H9 (cell line): ENCODE measurements around the gene MICOS13. TPM values are rescaled to one million over a fixed set of nuclear protein-coding genes. Genes with fewer than 3 reads are reported as not detected.
A peak's percentile ranks its signal among the peaks of the same experiment; 100 is the strongest.

ENCODE experiments used
- DNase-seq: peaks from one replicate; pipeline ENCODE4 v3.0.0-alpha.2; 2017
- H2AFZ ChIP-seq: one replicate; pipeline ENCODE4 v1.6.1; 2013; ENCODE audit warnings: mild to moderate bottlenecking, low read length, control low read depth, moderate library complexity
- H2AK5ac ChIP-seq: 2 replicates; pipeline ENCODE4 v1.6.1; 2013; ENCODE audit warnings: low read length, control low read depth, mixed read lengths; ENCODE audit not compliant: insufficient read length
- H2BK120ac ChIP-seq: one replicate; pipeline ENCODE4 v1.6.1; 2013; ENCODE audit warnings: low read depth, mild to moderate bottlenecking, low read length, control low read depth, inconsistent platforms; ENCODE audit not compliant: poor library complexity, severe bottlenecking
- H2BK12ac ChIP-seq: 2 replicates; pipeline ENCODE4 v1.6.1; 2013; ENCODE audit warnings: low read length, control low read depth, mixed read lengths, low read depth; ENCODE audit not compliant: insufficient read length
- H2BK15ac ChIP-seq: 2 replicates; pipeline ENCODE4 v1.6.1; 2013; ENCODE audit warnings: low read depth, low read length, control low read depth
- H2BK20ac ChIP-seq: one replicate; pipeline ENCODE4 v1.6.1; 2013; ENCODE audit warnings: low read depth, mild to moderate bottlenecking, low read length, control low read depth, inconsistent platforms; ENCODE audit not compliant: poor library complexity, severe bottlenecking
- H2BK5ac ChIP-seq: 2 replicates; pipeline ENCODE4 v1.6.1; 2013; ENCODE audit warnings: low read length, control low read depth, mixed read lengths; ENCODE audit not compliant: insufficient read length
- H3K14ac ChIP-seq: 2 replicates; pipeline ENCODE4 v1.6.1; 2013; ENCODE audit warnings: low read length, control low read depth; ENCODE audit not compliant: insufficient read depth
- H3K18ac ChIP-seq: 2 replicates; pipeline ENCODE4 v1.6.1; 2013; ENCODE audit warnings: low read depth, mild to moderate bottlenecking, mixed read lengths, low read length, control low read depth; ENCODE audit not compliant: insufficient read length
- H3K23ac ChIP-seq: 2 replicates; pipeline ENCODE4 v1.6.1; 2013; ENCODE audit warnings: low read length, control low read depth, mixed read lengths, low read depth; ENCODE audit not compliant: insufficient read length
- H3K23me2 ChIP-seq: 2 replicates; pipeline ENCODE4 v1.6.1; 2013; ENCODE audit warnings: low read depth, mild to moderate bottlenecking, mixed read lengths, low read length, control low read depth; ENCODE audit not compliant: insufficient read length, poor library complexity, severe bottlenecking
- H3K27ac ChIP-seq: 2 replicates; pipeline ENCODE4 v1.5.1; 2013; ENCODE audit warnings: low read length, control low read depth, mixed read lengths, low read depth; ENCODE audit not compliant: insufficient read length
- H3K27me3 ChIP-seq: 2 replicates; pipeline ENCODE4 v1.6.1; 2013; ENCODE audit warnings: low read length, control low read depth, inconsistent platforms; ENCODE audit not compliant: insufficient read depth
- H3K4ac ChIP-seq: 2 replicates; pipeline ENCODE4 v1.6.1; 2013; ENCODE audit warnings: low read depth, mild to moderate bottlenecking, control low read depth, inconsistent platforms, low read length, moderate library complexity
- H3K4me1 ChIP-seq: 2 replicates; pipeline ENCODE4 v1.6.1; 2013; ENCODE audit warnings: low read length, control low read depth, inconsistent platforms; ENCODE audit not compliant: insufficient read depth
- H3K4me2 ChIP-seq: 2 replicates; pipeline ENCODE4 v1.6.1; 2013; ENCODE audit warnings: low read length, control low read depth, mixed read lengths; ENCODE audit not compliant: insufficient read length, insufficient read depth
- H3K56ac ChIP-seq: 2 replicates; pipeline ENCODE4 v1.6.1; 2013; ENCODE audit warnings: low read depth, mild to moderate bottlenecking, mixed read lengths, low read length, control low read depth; ENCODE audit not compliant: insufficient read length
- H3K79me1 ChIP-seq: 2 replicates; pipeline ENCODE4 v1.6.1; 2013; ENCODE audit warnings: low read depth, mild to moderate bottlenecking, moderate library complexity, low read length, control low read depth, inconsistent platforms; ENCODE audit not compliant: insufficient read depth, poor library complexity, severe bottlenecking
- H3K79me2 ChIP-seq: 2 replicates; pipeline ENCODE4 v1.6.1; 2013; ENCODE audit warnings: low read length, control low read depth, inconsistent platforms; ENCODE audit not compliant: insufficient read depth
- H3K9ac ChIP-seq: 2 replicates; pipeline ENCODE4 v1.6.1; 2013; ENCODE audit warnings: low read length, control low read depth, mixed read lengths; ENCODE audit not compliant: insufficient read length; ENCODE audit errors: extremely low read depth
- H3K9me3 ChIP-seq: one replicate; pipeline ENCODE4 v1.6.1; 2013; ENCODE audit warnings: low read depth, low read length, inconsistent platforms; ENCODE audit not compliant: control insufficient read depth
- H3T11ph ChIP-seq: one replicate; pipeline ENCODE4 v1.6.1; 2013; ENCODE audit warnings: mild to moderate bottlenecking, low read length, control low read depth, inconsistent platforms
- H4K20me1 ChIP-seq: one replicate; pipeline ENCODE4 v1.6.1; 2013; ENCODE audit not compliant: control insufficient read depth, insufficient read length, insufficient read depth
- H4K5ac ChIP-seq: 2 replicates; pipeline ENCODE4 v1.6.1; 2013; ENCODE audit warnings: low read depth, mild to moderate bottlenecking, mixed read lengths, low read length, control low read depth; ENCODE audit not compliant: insufficient read length
- H4K8ac ChIP-seq: replicated peaks from 2 replicates; pipeline ENCODE4 v1.6.1; 2013; ENCODE audit warnings: low read length, control low read depth, mixed read lengths, low read depth; ENCODE audit not compliant: insufficient read length
- H4K91ac ChIP-seq: 2 replicates; pipeline ENCODE4 v1.6.1; 2013; ENCODE audit warnings: low read depth, mild to moderate bottlenecking, moderate library complexity, mixed read lengths, low read length, control low read depth; ENCODE audit not compliant: insufficient read length
- H3K27ac Mint-ChIP-seq, 3 experiments: 2 replicates in 2 of 3; 3 replicates in 1 of 3; pipeline ENCODE4 v1.8.0; 2020 to 2021; ENCODE audit warnings: mixed read lengths in 3 of 3, mild to moderate bottlenecking in 1 of 3, moderate library complexity in 1 of 3
- H3K27me3 Mint-ChIP-seq: 2 replicates; pipeline ENCODE4 v1.8.0; 2021; ENCODE audit warnings: low read depth, mild to moderate bottlenecking, moderate library complexity, mixed read lengths
- H3K36me3 Mint-ChIP-seq, 3 experiments: 2 replicates in 2 of 3; 3 replicates in 1 of 3; pipeline ENCODE4 v1.8.0; 2020 to 2021; ENCODE audit warnings: low read depth in 3 of 3, mixed read lengths in 3 of 3; ENCODE audit not compliant: insufficient read depth in 1 of 3
- H3K4me1 Mint-ChIP-seq, 2 experiments: 2 replicates each; pipeline ENCODE4 v1.8.0; 2020; ENCODE audit warnings: mixed read lengths in 2 of 2
- H3K4me3 Mint-ChIP-seq, 2 experiments: 2 replicates in 1 of 2; 3 replicates in 1 of 2; pipeline ENCODE4 v1.8.0; 2020 to 2021; ENCODE audit warnings: mild to moderate bottlenecking in 2 of 2, mixed read lengths in 2 of 2, moderate library complexity in 1 of 2
- H3K9me3 Mint-ChIP-seq, 2 experiments: 2 replicates in 1 of 2; 3 replicates in 1 of 2; pipeline ENCODE4 v1.8.0; 2020; ENCODE audit warnings: mild to moderate bottlenecking in 2 of 2, mixed read lengths in 2 of 2, moderate library complexity in 1 of 2
- CTCF ChIP-seq: fragments of 200-600 bp; sonication (generic); conservative IDR thresholded peaks from 3 replicates; pipeline ENCODE4 v1.8.0; 2021; ENCODE audit warnings: antibody characterized with exemption, mild to moderate bottlenecking
- whole genome bisulfite sequencing: extraction: QIAGEN DNeasy Blood & Tissue Kit; methylation state at CpG from one replicate; pipeline ENCODE4 v1.1.7; 2013; ENCODE audit warnings: missing lambda C conversion rate, low lambda C conversion rate, mixed read lengths; ENCODE audit not compliant: insufficient read length; ENCODE audit errors: extremely low coverage; 5-methylcytosine and 5-hydroxymethylcytosine counted together
- total RNA-seq: library from RNA; stranded (reverse); gene quantifications from 2 replicates; pipeline ENCODE4 v1.2.1, GENCODE V29; 2021

The MICOS13 gene
- total RNA-seq, 1 experiment from 2014 or later, result 23.8 TPM

DNA sequence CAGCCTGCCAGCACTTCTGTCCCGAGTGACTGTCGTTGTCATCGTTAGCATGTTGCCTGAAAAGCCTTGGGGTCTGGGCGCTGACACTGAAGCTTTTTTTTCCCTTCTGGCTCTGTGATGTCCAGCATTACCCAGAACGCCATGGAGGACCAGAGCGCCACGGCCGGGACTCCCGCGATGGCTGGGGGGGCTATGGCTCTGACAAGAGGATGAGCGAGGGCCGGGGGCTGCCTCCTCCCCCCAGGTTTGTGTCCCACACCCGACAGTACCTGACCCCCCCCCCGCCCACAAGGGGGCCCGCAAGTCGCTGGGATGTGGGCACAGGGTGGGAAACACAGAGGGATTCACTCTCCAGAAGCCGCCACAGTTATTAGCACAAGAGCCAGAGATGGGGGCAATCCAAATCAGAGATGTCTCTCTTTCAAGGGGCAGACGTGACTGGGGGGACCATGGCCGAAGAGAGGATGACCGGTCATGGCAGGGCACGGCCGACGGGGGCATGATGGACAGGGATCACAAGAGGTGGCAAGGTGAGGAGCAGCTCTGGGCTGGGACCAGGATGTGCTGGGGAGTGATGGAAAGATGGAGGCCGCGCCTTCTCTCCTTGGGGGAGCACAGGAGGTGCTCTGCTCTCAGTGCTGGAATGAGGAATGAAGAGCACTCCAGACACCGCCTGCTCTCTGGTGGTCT is 13.2 kb downstream of the MICOS13 start:
- Histone ChIP-seq H2BK12ac (no peak overlapping the region), H3K23me2 (no peaks in the 10 kb centered on the region), H3K23ac (no peak overlapping the region), H2BK5ac (no peak overlapping the region), H4K8ac (no peak overlapping the region), H3K9me3 (no peaks in the 10 kb centered on the region), H2AFZ (no peak overlapping the region), H3K18ac (no peak overlapping the region), H3K9ac (no peak overlapping the region), H2BK120ac (no peak overlapping the region), H3K4ac (no peak overlapping the region), H2BK15ac (no peak overlapping the region), H2AK5ac (no peak overlapping the region), H3K14ac (no peak overlapping the region), H4K5ac (no peak overlapping the region), H3K79me2 (no peaks in the 10 kb centered on the region), H3T11ph (no peak overlapping the region), H2BK20ac (no peak overlapping the region), H4K91ac (no peak overlapping the region), H3K27ac (no peak overlapping the region), H4K20me1 (peaks cover 4% of the 10 kb centered on the region), H3K79me1 (no peaks in the 10 kb centered on the region), H3K4me1 (no peaks in the 10 kb centered on the region), H3K56ac (no peak overlapping the region), H3K4me2 (no peak overlapping the region), H3K27me3 (no peaks in the 10 kb centered on the region)
- no peak for DNase-seq
- WGBS, result no CpG with 5 or more reads among the region's 26 CpGs
- TF ChIP-seq CTCF, result no peak
- H3K27ac Mint-ChIP-seq, result peak overlapping the region in 2 of 3 experiments; percentile 91 to 94; a peak in 4 of 7 replicates
- H3K4me3 Mint-ChIP-seq, result no peak overlapping the region; a peak in 1 of 5 replicates
- H3K36me3 Mint-ChIP-seq, result peaks cover 43 to 86% (median 70%) of the 10 kb centered on the region in 3 experiments; a peak in 6 of 7 replicates
- no peaks in the 10 kb centered on the region for H3K9me3 Mint-ChIP-seq
- H3K27me3 Mint-ChIP-seq, result no peaks in the 10 kb centered on the region; the same call in 1 of the 2 replicates
- H3K4me1 Mint-ChIP-seq, result peaks cover 7 to 14% of the 10 kb centered on the region in 2 experiments
